Progenitor cell of endocrine pancreas (in vitro differentiated cells): Measurements from ENCODE around the gene C12orf75. TPM values are rescaled to one million over a fixed set of nuclear protein-coding genes. Genes with fewer than 3 reads are reported as not detected.
A peak's percentile ranks its signal among the peaks of the same experiment; 100 is the strongest.

Source experiments
- DNase-seq: peaks from one replicate; pipeline ENCODE4 v3.0.0; 2021; ENCODE audit warnings: low spot score; ENCODE audit not compliant: unreplicated experiment
- H3K27ac Mint-ChIP-seq: 2 replicates; pipeline ENCODE4 v1.8.0; 2021; ENCODE audit warnings: mild to moderate bottlenecking, moderate library complexity, mixed read lengths
- H3K27me3 Mint-ChIP-seq: 2 replicates; pipeline ENCODE4 v1.8.0; 2021; ENCODE audit warnings: mixed read lengths
- H3K36me3 Mint-ChIP-seq: 2 replicates; pipeline ENCODE4 v1.8.0; 2022; ENCODE audit warnings: mixed read lengths; ENCODE audit not compliant: insufficient read depth
- H3K4me1 Mint-ChIP-seq: 2 replicates; pipeline ENCODE4 v1.8.0; 2021; ENCODE audit warnings: low read depth, mixed read lengths
- H3K4me3 Mint-ChIP-seq: 2 replicates; pipeline ENCODE4 v1.8.0; 2021; ENCODE audit warnings: low read depth, mild to moderate bottlenecking, moderate library complexity, mixed read lengths
- H3K9me3 Mint-ChIP-seq: 2 replicates; pipeline ENCODE4 v1.8.0; 2021; ENCODE audit warnings: low read depth, mixed read lengths
- long read RNA-seq: library from polyadenylated mRNA; unstranded; transcript quantifications from one replicate; pipeline ENCODE4 v2.0.0, GENCODE V29; 2020
- total RNA-seq: library from RNA; stranded (reverse); gene quantifications from 2 replicates; pipeline ENCODE4 v1.2.1, GENCODE V29; 2021
- TF ChIP-seq, protein P1 (sequence below): fragments of 200-600 bp; sonication (generic); IDR thresholded peaks from one replicate; pipeline ENCODE4 v1.5.0; 2021; ENCODE audit warnings: antibody characterized with exemption, mild to moderate bottlenecking; ENCODE audit not compliant: unreplicated experiment

The C12orf75 gene
- 228 and 231 TPM in 2 replicates for total RNA-seq
- long read RNA-seq, transcript C12orf75-201 (6 exons, 1,366 nt), result major isoform, 53 of 63 reads
- long read RNA-seq, partial matches to known transcripts, result 2 of 63 reads
- long read RNA-seq, other reads (novel, unspliced or antisense), result 8 of 63 reads

DNA sequence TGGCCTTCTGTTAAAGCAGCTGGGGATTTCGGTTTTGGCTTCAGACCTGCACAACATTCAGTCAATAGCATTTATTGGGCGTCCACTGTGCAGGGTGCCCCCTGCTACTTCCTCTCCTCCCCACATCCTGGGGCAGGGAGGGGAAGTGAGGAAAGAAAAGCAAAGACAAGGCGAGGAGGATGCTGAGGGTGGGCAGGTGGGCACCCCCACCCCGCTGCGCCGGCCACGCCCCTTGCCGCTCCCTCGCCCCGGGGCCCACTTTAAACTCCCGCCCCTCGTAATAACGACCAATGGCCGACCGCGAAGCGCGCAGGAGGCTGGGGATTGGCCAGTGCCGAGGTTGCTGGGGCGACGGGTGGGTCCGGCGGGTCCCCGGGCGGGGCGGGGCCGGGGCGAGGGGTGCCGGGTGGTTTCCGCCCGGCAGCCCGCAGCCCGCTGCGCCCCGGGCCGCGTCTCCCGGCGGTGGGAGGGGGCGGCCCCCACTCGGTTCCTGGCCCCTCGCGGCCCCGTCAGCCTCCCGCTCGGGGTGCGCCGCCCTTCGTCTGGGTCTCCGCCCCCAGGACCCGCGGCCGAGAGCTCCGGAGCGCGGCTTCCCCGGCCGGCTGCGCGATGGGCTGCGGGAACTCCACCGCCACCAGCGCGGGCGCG, at the start of gene C12orf75:
C12orf75 (plus strand) TSS at position 409 of the 648 bp plus-strand sequence; CDS start at position 610, 201 bp downstream.
- peak within 1 kb of the TSS; percentile 85 for H3K4me3 Mint-ChIP-seq
- no peaks in the 10 kb centered on the region for H3K9me3 Mint-ChIP-seq
- peak; percentile 87 for DNase-seq
- TF ChIP-seq, protein P1, sequence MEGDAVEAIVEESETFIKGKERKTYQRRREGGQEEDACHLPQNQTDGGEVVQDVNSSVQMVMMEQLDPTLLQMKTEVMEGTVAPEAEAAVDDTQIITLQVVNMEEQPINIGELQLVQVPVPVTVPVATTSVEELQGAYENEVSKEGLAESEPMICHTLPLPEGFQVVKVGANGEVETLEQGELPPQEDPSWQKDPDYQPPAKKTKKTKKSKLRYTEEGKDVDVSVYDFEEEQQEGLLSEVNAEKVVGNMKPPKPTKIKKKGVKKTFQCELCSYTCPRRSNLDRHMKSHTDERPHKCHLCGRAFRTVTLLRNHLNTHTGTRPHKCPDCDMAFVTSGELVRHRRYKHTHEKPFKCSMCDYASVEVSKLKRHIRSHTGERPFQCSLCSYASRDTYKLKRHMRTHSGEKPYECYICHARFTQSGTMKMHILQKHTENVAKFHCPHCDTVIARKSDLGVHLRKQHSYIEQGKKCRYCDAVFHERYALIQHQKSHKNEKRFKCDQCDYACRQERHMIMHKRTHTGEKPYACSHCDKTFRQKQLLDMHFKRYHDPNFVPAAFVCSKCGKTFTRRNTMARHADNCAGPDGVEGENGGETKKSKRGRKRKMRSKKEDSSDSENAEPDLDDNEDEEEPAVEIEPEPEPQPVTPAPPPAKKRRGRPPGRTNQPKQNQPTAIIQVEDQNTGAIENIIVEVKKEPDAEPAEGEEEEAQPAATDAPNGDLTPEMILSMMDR, result no peak
- no peaks in the 10 kb centered on the region for H3K27me3 Mint-ChIP-seq
- H3K4me1 Mint-ChIP-seq, result peaks cover 43% of the 10 kb centered on the region
- H3K36me3 Mint-ChIP-seq, result peaks cover 2% of the 10 kb centered on the region
- peak within 1 kb of the TSS; percentile 90 for H3K27ac Mint-ChIP-seq

DNA sequence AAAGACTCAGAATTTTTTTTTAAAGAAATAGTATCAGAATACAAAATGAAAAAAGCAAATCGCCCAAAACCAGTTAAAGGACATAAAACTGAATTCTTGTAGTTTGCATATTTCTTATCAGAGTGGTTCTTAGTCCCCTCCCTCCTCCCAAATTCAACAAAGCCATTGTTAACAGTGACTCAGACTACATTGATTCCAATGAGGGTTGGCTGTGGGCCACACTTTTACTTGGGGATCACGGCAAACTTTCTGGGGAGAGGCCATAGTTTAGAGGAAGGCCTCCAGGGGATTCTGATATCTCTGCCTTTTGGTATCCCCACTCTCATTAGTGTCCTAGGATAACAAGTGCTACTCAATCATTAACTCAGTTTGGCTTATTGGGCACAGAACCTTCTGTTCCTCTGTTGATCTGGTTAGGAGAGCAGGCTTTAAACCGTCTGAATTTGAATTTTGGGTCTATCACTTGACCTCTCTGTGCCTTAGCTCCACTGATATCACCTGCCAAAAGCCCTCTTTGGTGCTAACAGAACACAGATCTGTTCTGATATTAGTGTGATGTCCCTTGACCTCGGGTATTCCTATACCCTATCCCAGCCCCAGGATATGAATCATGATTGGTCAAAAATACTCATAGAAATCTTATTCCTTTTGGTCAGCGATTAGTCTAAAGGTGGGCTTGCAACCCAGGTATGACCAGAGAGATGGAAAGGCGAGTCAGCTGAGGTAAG, 49.4 kb upstream of the C12orf75 start:
- DNase-seq, result no peak
- no peak overlapping the region for H3K4me3 Mint-ChIP-seq
- H3K27ac Mint-ChIP-seq, result peak overlapping the region; percentile 92

DNA sequence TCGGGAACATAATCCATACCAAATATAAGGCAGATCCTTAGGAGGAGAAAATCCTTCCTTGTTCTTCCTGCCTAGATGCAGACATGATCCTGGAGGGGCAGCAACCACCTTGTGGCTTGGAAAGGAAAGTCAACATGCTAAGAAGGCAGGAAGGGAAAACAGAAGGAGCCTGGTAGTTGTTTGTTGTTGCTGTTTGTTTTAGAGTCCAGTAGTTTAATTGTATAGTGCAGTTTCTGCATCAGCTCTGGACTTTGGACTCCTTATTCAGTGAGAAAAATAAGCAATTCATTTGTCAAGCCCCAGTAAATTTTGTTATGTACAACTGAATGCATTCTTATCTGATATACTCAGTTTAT, 48.8 kb upstream of the C12orf75 start:
- Mint-ChIP-seq H3K36me3 (no peaks in the 10 kb centered on the region), H3K4me3 (no peak overlapping the region), H3K27ac (peak overlapping the region; percentile 92), H3K4me1 (peaks cover 40% of the 10 kb centered on the region), H3K27me3 (no peaks in the 10 kb centered on the region), H3K9me3 (peaks cover 18% of the 10 kb centered on the region)
- no peak for DNase-seq
- TF ChIP-seq, protein P1, result peak; percentile 16

More for the DNA sequence above, 49.4 kb upstream of the C12orf75 start:
- peaks cover 42% of the 10 kb centered on the region for H3K4me1 Mint-ChIP-seq
- TF ChIP-seq, protein P1, result no peak
- H3K36me3 Mint-ChIP-seq, result no peaks in the 10 kb centered on the region
- H3K27me3 Mint-ChIP-seq, result no peaks in the 10 kb centered on the region
- peaks cover 17% of the 10 kb centered on the region for H3K9me3 Mint-ChIP-seq

DNA sequence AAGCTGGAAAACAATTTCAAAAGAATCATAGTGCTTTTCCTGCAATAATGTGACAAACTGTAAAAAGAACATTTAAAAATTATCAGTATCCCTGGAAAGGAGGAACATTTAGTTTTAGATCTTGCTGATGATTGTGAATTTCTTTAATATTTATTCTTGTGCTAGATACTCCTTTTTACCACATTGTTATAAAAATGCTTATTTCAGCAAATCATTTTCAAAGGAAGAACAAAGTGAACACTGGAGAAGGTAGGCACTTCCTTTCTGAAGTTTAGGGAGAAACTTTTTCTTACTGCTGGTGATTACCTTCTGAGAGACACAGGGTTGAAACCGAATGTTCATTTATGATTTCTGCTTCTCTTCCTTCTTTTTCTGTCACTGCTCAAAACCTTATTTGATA, 45.1 kb upstream of the C12orf75 start:
- no peaks in the 10 kb centered on the region for H3K36me3 Mint-ChIP-seq
- TF ChIP-seq, protein P1, result no peak
- no peaks in the 10 kb centered on the region for H3K27me3 Mint-ChIP-seq
- peaks cover 21% of the 10 kb centered on the region for H3K4me1 Mint-ChIP-seq
- H3K4me3 Mint-ChIP-seq, result no peak overlapping the region
- no peak overlapping the region for H3K27ac Mint-ChIP-seq
- DNase-seq, result no peak
- peaks cover 18% of the 10 kb centered on the region for H3K9me3 Mint-ChIP-seq

DNA sequence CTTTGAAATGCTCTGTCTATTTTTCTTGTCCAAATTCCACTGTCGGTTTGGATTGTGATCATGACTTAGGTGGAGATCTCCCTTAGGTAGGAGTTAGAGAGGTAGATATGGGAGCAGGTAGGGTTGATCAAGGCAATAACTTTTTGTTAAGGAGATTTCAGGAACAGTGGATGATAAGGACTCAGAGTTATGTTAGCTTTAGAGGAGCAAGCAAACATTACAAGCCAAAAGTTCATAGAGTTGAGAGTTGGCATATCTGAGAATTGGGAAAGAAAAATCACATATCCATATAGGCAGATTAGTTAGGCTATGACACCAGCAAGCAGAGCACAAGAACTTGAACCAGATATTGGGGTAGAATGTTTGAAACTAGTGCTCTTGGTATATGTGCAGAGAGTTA, 43.1 kb upstream of the C12orf75 start:
- Mint-ChIP-seq H3K4me3 (no peak overlapping the region), H3K27ac (no peak overlapping the region), H3K36me3 (no peaks in the 10 kb centered on the region), H3K4me1 (peaks cover 14% of the 10 kb centered on the region), H3K9me3 (peaks cover 18% of the 10 kb centered on the region), H3K27me3 (no peaks in the 10 kb centered on the region)
- TF ChIP-seq, protein P1, result no peak
- DNase-seq, result no peak
